HG03280 (cell line): ENCODE results near the gene CNKSR3.

Source experiments
- ATAC-seq: cut with Tn5 transposase; IDR thresholded peaks from one replicate; pipeline ENCODE4 v1.9.1; 2021; ENCODE audit warnings: mild to moderate bottlenecking, moderate library complexity; ENCODE audit not compliant: unreplicated experiment

Gene CNKSR3

DNA sequence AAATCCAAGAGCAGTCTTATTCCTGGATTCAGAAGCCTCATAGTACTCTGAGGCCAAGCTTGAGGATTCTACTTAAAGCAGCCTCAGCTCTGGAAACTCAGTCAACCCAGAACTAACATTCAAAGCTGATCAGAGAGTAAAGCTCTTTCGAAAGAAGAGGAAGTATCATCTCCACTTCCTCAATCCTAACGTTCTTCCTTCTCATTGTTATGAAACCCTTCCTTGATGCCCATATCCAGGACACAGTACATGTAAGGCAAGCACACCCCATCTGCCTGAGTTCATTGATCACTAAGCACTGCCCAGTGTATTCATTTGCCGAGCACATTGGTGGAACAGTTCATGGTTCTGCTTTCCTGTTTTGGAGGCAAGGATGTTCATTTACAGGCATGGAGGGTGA lies 153.8 kb downstream of the CNKSR3 start, which contains the start of gene IPCEF1:
Gene IPCEF1 (minus strand): TSS at position 114 of the 400 bp plus-strand sequence. CDS start 90,856 bp downstream, outside the sequence.
- no peak for ATAC-seq

DNA sequence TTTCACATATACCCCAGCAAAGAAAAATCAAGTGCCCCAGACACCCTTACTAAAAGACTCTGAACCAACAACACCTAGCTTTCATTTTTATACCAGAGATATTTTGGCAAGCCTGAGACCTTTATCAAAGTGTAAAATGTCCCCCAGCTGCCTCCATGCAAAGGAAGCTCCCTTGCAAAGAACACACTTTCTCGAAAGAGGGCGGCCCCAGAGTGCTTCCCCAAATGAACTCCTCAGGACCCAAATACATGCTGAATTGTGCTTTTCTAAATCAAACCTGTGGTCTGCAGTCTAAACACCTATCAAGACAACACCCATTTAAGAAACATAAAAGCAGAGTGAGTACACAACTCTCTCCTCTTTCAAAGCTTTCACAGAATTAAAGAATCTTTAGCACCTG lies 154.4 kb downstream of the CNKSR3 start:
- ATAC-seq: no peak

DNA sequence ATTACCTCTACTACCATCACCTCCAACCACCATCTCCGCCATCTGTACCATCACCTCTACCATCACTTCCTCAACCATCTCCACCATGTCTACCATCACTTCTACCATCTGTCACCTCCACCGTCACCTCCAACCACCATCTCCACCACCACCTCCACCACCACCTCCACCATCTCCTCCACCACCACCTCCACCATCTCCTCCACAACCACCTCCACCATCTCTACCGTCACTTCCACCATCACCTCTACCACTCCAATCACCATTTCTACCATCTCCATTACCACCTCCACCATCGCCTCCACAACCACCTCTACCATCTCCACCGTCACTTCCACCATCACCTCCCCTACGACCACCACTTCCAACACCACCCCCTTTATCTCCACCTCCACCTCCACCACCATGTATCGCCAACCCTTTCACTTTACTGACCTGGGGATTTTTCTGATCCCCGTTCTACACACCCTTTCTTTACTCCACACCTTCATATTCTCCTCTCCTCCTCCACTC lies 156.2 kb downstream of the CNKSR3 start:
- no peak for ATAC-seq

DNA sequence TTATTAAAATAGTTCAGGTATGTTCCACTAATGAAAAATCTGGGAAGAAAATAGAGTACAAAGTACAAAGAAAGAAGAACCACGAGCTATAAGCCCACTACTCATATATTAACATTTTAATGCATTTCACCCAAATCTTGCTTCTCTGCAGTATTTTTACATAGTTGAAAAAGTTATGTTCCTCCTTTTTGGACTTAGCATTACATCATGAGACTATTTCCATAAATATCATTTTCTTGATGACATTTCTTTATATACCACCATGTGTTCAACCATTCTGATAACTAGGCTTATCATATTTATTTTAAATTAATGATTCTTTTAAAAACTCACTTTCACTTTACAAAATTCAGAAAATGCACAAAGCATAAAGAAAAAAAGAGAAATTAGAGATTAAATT lies 156.9 kb downstream of the CNKSR3 start:
- no peak for ATAC-seq

DNA sequence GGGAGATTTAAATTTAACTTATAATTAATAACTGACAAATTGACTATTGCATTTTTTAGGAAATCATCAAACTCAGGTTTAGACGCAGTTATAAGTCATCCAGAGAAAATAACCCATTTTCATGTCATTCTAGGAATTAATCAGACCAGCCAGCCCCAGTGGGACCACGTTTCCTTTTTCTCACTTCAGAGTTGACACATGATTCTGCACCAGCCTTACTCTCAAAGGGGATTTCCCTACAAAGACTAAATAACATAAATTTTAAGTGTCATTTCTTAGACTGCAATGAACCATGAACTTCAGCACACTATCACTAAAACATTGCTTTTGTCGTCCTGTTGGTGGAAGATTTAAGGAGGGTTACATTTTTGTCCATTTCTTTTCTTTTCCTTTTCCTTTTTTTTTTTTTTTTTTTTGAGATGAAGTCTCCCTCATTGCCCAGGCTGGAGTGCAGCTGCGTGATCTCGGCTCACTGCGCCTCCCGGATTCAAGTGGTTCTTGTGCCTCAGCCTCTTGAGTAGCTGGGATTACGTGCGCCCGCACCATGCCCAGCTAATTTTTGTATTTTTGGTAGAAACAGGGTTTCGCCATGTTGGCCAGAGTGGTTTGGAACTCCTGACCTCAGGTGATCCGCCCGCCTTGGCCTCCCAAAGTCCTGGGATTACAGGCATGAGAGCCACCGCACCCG lies 157.4 kb downstream of the CNKSR3 start:
- peak; percentile 57 for ATAC-seq

DNA sequence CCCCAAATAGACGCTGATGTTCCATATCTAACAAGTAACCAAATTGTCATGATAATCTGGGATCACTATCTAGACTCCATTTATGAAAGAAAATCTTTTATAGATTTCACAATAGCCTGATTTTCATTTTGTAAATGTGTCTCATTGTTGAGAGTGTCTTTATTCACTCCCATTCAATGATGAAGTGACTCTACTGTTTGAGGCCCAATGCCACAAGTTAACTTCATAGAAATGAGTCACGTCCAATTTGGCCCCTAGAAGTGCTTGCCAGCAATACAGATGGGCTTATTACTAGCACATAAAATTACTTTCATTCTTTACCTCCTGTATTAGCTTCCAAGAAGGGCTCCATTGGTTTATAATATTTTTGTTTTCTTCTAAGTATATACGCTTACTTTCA lies 160.2 kb downstream of the CNKSR3 start:
- ATAC-seq: no peak

DNA sequence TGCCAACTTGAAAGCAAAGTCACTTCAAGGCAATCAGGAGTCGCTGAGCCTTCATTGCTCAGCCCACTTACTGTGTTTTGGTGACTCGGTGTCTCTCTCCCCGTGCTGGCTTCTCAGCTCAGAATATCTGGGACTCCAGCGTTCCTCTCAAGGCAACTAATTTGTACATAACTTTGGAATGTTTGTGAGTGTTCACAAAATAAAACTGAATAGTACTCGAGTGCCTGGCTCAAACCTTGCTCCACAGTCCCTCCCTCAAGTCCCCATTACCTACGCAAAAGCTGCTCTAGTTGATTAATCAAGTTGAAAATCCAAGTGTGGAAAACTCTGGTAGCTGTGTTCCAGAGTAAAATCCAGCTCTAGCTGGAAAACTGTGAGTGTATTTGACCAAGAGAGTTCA lies 162.5 kb downstream of the CNKSR3 start:
- no peak for ATAC-seq

DNA sequence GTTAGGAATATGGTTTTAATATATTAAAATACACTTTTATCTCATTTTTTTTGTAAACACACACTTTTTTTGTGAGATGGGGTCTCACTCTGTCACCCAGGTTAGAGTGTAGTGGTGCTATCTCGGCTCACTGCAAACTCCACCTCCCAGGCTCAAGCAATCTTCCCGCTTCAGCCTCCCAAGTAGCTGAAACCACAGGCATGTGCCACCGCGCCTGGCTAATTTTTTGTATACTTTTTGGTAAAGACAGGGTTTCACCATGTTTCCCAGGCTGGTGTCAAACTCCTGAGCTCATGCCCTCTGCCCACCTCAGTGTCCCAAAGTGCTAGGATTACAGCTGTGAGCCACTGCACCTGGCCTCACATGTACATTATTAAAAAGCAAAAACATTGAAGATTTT lies 164.7 kb downstream of the CNKSR3 start:
- ATAC-seq: no peak

DNA sequence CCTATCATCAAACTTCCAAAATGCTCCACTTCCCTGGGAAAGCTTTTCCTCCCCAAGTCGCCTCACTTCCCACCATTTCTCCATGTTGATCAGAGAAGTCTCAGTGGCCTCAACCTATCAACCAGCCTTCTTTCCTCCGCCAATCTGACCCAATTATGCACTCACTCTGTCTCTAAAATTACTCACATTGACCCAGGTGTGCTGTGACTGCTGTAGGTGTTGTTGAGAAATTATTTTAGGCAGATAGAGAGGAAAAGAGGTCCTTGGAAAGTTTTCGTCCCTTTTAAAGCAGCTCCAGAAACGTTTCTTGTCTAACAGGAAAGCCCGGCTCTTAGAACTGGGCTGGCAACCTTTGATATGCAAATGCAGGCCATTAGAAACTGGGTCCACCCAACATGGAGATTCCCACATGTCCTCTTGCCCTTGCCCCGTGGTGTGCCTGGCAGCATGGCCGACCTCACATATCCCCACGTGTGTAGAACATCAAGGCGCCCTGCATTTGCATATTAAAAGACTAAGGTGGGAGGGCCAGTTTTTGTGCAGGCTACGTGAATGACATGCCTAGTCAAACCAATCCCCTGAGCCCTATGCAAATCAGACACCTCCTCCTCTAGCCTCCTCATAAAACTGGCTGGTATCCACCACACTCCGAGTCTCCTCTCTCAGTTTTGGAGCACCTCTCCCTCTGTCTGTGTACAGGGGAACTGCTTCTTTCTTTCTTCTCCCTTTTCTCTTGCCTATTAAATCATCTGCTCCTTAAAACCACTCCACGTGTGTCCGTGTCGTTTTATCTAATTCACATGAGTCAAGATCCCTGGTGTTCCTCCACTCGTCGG lies 166.8 kb downstream of the CNKSR3 start:
- ATAC-seq: no peak

DNA sequence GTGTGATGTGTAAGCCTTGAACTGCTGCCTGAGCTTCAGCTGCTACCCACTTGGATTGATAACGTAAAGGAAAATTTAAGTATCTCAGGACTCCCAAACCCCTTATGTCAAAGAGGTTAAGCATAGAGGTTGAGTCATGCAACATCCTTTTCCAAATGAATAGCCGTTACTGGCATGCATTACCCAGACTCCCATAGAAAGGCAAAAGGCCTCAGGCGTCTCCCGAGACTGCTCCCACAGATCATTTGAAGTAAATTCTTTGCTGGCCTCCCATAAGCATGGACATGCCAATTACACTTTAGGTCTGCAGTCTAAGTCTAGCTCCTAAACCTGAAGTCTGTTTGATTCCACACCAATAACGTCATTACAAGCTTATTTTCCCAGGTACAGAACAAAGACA lies 168.6 kb downstream of the CNKSR3 start:
- ATAC-seq: no peak

DNA sequence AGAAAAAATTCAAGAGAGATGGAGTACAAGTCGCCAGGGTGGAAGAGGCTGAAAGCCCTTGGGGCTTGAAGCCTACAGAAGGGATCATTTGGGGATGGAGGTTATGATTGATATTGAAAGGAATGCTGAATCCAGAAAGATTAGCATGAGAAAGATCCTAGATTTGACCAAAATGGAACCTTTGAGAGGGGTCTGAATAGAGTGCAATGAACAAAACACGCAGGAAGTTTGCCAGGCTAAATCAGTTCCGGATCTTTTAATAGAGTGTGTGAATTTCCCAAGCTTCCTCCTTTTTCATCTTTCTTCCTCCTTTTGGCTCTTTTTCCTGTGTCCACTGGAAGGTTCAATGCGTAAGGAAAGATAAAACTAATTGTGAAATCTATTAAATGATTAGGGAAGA lies 169.1 kb downstream of the CNKSR3 start:
- ATAC-seq: no peak
